Stimulated activated CD4-positive, alpha-beta T cell treated with anti-CD3 and anti-CD28 coated beads, Interleukin-12 subunit alpha, Interleukin-12 subunit beta, amount 100 ng/mL, for 4 hours (primary cell): ENCODE measurements around the gene FBXO8.

Experiments used
- DNase-seq: peaks from one replicate; pipeline ENCODE4 v3.0.0-alpha.2; 2020

The FBXO8 gene

DNA sequence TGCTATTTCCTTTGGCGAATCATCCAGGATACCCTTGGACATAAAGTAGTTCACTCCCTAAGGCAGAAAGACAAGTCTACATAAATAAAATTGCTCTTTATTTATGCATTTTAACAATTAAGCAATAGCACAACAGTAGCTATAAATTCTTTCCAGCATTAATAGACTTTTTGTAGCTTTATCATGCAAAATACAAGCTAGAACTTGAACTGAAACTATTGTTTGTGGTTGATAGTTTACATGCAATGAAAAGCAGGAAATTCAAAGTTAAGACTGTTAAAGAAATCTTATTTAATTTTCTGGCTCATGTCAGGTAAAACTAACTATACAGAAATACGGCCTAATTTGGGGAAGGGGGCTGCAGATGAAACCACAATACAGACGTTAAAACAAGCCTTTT, 42.3 kb downstream of the FBXO8 start:
- no peak for DNase-seq

- DNase-seq = no peak
Observed at GRCh38 chr4:174236359-174236758, 47.1 kb downstream of the FBXO8 start.

- DNase-seq = no peak
Observed at GRCh38 chr4:174230680-174231079, 52.8 kb downstream of the FBXO8 start.

GRCh38 chr4:174230148-174230547, 53.3 kb downstream of the FBXO8 start:
- no peak for DNase-seq

DNA sequence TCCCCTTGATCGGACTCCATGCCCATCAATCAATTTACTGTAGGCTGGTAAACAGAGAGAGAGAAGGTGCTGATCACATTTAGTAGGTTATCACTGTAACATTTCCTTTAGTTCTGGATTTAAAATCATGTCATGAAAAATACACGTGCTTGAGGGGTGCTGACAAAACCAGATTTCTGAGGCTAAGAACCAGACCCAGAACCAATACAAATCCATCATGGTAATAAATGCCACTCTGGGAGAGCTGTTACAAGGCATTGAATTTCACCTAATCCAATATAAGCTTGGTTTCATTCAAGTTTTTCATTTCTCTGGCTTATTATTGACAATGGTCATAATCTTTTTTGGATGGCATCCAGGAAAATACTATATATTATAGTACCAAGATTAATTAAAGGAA, 54.5 kb downstream of the FBXO8 start:
- DNase-seq = no peak

DNA sequence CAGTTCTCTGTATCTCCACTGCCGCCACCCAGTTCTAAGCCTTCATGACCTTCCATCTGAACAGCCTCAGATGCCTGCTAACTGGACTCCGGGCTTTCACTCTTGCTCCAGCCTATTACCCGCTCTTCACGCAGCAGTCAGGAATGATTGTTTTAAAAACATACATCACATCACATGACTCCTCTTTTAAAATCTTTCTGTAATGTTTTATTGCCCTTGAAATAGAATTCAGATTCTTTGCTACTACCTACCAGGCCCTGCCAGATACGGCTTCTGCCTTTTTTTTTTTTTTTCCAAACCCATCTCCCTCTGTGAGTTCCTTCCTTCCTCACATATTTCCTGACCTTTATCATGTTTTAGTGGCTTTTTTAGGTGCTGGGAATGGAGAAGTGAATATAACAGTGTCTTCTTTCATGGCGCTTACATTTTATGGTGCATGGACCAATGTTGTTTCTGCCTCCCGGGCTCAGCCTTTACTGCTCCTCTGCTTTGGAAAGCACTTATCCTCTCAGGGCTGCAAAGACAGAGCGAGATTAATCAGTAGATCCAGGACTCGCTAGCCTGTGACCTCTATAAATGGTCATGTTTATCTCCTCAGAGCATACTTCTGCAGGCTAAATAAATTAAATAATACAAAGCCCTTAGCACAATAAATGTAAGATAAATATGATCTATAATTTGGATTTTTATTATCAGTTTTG, 58.0 kb downstream of the FBXO8 start:
- DNase-seq = no peak

DNA sequence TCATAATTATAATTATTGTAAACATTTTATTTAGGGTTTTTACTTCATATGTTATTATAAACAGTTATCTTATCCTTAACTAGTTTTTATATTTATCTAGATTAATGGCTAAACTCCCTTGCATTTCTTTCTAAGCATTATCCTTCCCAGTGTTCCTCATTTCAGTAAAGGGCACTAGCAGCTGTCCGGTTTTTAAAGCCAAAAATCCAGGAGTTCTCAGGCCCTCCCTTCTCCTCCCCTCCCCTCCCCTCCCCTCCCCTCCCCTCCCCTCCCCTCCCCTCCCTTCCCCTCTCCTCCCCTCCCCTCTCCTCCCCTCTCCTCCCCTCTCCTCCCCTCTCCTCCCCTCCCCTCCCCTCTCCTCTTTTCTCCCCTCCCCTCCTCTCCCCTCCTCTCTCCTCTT, 58.9 kb downstream of the FBXO8 start:
- DNase-seq = no peak

DNA sequence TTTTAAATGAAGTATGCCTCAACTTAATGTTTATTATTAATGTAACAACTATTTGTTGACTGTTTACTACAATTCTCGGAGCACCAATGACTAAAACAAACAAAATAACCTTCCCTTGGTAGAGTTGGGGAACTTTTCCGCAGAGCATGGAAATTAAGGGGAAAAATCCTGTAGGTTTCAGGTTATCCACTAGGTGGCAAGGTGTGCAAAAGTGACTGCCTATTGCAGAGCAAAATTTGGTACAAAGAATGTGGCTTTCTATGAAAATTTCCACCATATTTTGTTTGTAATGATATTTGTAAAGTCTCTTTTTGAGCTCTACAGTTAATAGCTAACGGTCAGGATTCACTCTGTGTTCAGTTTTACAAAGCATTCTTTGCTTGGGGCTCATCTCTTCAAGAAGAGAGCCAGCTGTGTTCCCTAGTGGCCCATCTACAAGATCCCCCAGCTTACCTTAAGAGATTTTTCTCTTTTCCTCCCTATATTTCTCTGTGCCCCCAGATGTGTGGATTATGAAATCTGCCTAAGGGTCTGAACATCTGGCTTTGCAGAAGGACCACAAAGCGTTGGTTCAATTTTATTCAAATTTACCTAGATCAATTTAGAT, 61.1 kb downstream of the FBXO8 start:
- no peak for DNase-seq

DNA sequence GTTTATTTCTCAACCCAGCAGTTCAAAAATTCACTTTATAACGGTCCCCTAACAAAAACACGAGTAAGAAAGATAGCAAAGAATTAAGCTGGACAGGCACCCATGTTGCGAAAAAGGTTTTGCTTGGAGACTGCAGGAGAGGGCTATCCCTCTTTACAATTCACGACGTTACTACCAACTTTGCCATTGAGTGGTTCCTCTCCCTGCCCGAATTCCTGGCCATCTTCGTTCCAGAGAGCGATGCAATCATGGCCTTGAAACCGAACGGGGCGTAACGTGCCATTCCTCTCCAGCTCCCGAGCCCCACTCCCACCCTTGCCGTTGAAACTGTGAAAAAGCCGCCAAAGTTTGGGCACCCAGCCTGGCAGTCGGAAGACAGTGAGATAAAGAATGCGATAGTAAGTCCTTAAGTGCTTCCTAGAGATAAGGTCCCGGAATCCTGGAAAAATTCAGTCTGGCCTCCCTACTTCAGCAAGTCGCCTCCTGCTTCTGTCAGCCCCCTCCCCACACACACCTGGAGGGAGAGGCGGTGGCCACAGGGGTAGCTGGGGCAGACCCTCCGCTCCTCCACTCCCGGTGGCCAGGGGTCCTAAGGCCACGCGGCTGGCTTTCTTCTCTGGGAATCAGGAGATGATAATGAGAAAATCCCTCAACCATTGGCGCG, 65.2 kb downstream of the FBXO8 start:
- no peak for DNase-seq

DNA sequence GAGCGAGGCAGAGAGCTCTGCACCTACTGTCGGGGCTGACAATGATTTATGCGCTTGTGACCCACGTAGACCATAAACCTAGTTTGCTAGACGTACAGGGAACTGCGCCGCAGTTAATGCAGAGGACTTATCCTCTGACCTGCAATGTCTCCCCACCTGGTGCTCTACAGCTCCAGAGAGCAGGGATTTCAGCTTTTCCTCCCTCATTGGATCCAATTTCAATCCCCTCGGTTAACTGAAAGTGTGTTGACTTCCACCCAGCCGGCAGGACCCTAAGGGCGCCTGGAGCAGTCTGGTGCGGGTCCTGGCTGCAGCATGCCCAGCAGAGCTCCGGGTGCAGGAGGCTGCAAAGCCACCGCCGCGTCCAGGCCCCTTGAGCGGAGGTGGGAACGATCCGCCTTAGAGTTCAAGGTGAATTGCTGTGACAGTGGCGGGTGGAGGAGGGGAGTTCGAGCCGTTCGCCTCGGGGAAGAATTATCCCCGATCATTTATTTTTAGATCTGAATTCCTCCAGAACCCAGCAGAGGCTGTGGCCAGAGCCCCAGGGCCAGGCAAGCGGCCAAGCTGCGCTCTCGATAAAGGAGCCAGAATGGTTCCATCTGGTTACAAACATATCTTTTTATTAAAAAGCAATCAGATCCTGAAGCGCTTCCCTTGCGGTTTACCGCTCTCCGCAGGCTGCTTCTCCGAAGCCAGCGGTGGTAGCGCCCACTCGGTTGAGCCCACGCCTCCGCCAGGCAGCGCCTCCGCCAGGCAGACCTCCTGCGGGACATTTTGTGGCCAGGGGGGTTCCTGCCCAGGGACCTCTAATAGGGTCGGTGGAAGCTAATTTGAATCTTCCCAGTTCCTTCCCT, 66.0 kb downstream of the FBXO8 start:
- DNase-seq = no peak

DNA sequence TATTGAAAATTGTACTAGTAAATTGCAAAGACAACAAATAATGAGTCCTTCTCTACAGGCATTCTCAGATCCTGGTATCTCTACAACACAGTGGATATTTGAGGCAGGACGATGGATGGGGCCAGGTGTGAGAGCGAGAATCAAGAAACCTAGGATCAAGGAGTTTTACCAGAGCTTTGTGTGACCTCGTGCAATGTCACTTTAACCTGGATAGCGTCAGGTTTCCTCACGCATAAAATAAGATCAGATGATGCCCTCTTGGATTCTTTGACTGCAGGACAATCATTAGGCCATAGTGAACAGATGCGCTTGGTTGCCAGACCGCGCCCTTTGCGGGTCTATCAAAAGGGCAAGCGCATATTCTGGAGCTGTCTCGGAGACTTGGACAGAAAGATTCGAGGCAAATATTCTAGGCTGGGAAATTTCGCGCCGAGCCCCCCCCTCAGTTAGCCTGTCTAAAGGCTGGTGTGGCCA, 66.6 kb downstream of the FBXO8 start:
- DNase-seq = no peak

- no peak for DNase-seq
Observed at GRCh38 chr4:174215961-174216680, 67.3 kb downstream of the FBXO8 start.

DNA sequence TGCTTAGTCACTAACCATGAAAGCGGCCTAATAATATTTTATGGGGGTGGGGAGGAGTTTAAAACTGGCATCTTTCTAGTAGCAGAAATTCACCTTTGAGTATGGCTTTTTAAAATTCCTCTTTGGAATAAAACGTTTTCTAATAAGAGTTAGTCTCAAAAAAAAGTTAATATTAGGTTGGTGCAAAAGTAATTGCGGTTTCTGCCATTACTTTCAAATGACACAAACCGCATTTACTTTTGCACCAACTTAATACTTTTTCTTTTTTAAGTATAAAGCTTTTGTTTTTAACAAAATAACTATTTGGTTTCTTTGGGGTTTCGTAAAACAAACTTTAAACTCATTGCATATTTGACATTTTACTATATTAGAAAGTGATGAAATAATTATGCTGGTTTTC, 68.4 kb downstream of the FBXO8 start:
- DNase-seq = no peak

DNA sequence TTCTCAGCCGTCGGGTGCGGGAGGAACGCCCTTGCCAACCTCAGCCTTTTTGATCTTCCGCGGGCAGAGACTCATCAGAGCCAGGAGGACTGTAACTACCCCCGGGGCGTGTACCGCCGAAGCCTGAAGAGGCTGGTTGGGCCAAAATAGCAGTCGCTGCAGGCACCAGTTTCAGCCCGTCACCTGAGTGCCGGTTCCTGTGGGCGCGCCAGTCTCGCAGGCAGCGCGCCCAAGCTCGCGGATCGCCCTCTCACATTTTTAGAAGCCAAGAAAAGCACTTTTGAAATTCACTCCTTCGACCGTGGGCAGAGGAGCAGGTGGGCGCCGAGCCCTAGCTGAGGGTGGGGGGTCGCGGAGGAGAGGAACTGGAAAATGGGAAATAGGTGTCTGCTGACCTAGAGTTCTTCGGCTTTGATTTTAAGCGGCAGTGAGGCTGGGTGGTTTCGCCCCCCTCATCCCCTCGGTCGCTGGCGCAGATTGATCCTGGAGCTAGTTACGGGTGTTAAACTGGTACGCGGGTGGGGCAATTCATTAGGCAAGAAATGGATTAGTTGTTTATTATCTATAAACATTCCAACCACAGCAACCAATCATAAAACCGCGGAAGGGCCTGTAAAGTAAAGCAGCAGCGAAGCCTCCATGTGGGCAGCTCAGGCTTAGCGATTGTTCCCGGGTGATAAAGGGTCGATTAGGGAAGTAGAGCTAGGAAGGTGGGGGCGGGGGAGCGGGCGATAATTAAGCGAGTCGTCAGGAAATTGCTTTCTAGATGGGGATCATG, 69.2 kb downstream of the FBXO8 start:
- no peak for DNase-seq

- no peak for DNase-seq
Observed at GRCh38 chr4:174213731-174214100, 69.8 kb downstream of the FBXO8 start.

GRCh38 chr4:174212061-174212460, 71.4 kb downstream of the FBXO8 start:
- no peak for DNase-seq

DNA sequence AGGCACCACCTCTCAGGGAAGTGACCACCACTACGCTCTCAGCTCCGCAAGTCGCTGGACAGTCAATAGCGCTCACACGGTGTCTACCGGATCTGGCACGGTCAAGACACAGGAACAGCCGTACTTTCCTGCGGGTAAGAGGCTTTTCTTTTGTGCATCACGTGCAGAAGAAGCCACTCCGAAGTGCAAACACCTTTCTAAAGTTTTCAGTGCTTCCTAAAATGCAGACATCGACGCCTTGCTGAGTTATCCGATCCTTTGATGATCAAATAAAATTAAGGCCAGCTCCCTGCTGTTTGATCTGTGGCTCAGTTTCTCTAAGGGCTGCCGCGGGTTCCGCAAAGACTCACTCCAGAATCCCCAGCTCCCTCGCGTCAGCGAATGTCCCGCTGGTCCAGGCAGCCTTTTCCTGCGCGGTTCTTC, 71.8 kb downstream of the FBXO8 start:
- no peak for DNase-seq

DNA sequence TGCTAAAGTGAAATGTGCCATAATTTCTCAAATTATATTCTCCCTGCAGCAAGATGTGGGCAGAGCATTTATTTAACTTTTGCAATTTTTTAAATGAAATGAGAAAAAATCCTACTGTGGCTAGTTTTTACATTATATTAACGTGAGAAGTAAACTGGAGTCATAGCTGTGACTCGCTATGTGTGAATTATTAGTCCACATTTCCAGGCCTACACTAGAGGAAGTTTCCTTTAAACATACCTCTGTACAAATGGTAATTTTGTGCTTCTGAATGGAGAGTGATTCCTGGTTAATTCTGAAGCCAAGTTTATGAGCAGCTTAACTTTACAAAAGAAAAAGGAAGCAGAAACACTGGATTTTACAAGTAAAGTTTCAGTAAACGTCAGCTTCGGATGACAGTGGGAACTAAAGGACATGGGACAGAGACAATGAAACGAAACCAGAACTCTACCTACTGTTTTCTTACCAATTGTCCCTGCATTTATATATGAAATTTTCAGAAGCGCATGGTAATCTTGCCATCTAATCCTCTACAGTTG, 72.4 kb downstream of the FBXO8 start:
- DNase-seq = no peak

- no peak for DNase-seq
Observed at GRCh38 chr4:174210354-174210753, 73.1 kb downstream of the FBXO8 start.

DNA sequence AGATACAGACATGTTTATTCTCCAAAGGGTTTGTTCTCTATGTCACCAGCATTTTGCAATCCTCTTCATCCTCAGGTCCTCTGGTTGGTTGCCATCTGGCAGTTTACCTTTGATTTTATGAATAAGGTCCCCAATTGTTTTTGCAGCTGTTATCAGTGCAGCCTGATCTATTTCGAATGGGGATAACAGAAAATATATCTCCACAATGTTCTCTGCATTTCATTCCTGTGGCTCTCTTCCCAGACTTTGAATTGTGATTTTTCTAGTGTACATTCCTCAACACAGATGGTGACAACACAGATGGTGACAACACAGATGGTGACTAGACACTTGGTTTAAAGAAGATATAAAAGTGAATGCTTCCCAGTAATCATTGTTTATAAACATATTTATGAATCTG, 74.1 kb downstream of the FBXO8 start:
- DNase-seq = no peak

DNA sequence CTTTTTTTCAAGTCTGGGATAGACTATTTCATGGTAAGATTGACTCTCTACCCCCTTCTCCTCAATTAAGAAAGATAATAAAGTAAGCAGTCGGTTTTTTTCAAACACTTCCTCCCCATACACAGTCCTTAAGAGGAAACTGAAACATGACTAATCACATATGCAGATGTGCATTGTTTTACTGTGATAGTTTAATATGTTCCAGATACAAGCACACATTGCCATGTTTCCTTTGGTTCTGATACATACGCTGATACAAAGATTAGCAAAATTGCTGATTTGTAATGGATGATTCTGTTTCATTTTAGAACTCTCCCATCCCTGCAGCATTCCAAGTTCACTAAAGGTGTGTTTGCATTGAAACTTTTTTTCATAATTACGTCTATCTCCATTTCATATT, 76.1 kb downstream of the FBXO8 start:
- DNase-seq = no peak
